ENCODE data around the gene FAR2.
"Not testable (repeated sequence)": the region's sequence is repeated elsewhere in the genome, so short reads cannot be mapped to it uniquely, and the experiment has no call there.

Gene FAR2

GRCh38 chr12:29240441-29240840 is 91.4 kb downstream of the FAR2 start:
- DNase-seq: no peak

GRCh38 chr12:29241821-29242591 is 92.9 kb downstream of the FAR2 start:
- DNase-seq: no peak

- DNase-seq: no peak
Observed at GRCh38 chr12:29242921-29243431, 93.9 kb downstream of the FAR2 start.

GRCh38 chr12:29244159-29244765 is 95.2 kb downstream of the FAR2 start:
- DNase-seq: no peak

- no peak for DNase-seq
Observed at GRCh38 chr12:29245246-29245645, 96.2 kb downstream of the FAR2 start.

- no peak for DNase-seq
Observed at GRCh38 chr12:29249930-29250329, 100.9 kb downstream of the FAR2 start.

GRCh38 chr12:29253906-29254625 is 105.0 kb downstream of the FAR2 start:
- no peak for DNase-seq

GRCh38 chr12:29255042-29255441 is 106.0 kb downstream of the FAR2 start:
- no peak for DNase-seq

- DNase-seq: no peak
Observed at GRCh38 chr12:29256598-29256997, 107.5 kb downstream of the FAR2 start.

- not testable (repeated sequence) for DNase-seq
Observed at GRCh38 chr12:29257687-29258086, 108.6 kb downstream of the FAR2 start.

- no peak for DNase-seq
Observed at GRCh38 chr12:29264424-29264823, 115.3 kb downstream of the FAR2 start.

GRCh38 chr12:29269706-29270408 is 120.8 kb downstream of the FAR2 start:
- DNase-seq: no peak

- no peak for DNase-seq
Observed at GRCh38 chr12:29270446-29270845, 121.4 kb downstream of the FAR2 start.

- no peak for DNase-seq
Observed at GRCh38 chr12:29273178-29273843, 124.2 kb downstream of the FAR2 start.

- no peak for DNase-seq
Observed at GRCh38 chr12:29275834-29276233, 126.8 kb downstream of the FAR2 start.

- DNase-seq: no peak
Observed at GRCh38 chr12:29277231-29277630, 128.2 kb downstream of the FAR2 start.

- DNase-seq: no peak
Observed at GRCh38 chr12:29278673-29279420, 129.8 kb downstream of the FAR2 start.

- DNase-seq: no peak
Observed at GRCh38 chr12:29281371-29282005, 132.4 kb downstream of the FAR2 start.

- DNase-seq: no peak
Observed at GRCh38 chr12:29282031-29282816, 133.1 kb downstream of the FAR2 start.

GRCh38 chr12:29283969-29284700 is 135.1 kb downstream of the FAR2 start:
- no peak for DNase-seq
